C4-2B (cell line): Measurements from ENCODE around the gene ITGA2B.

Experiments used
- ZFX ChIP-seq: fragments of 450-650 bp; IDR thresholded peaks from 2 replicates; pipeline ENCODE4 v1.6.1; 2017
- TF ChIP-seq, protein P1 (sequence below): fragments of 450-650 bp; conservative IDR thresholded peaks from 2 replicates; pipeline ENCODE4 v1.5.1; 2017; ENCODE audit warnings: mild to moderate bottlenecking

GRCh38 chr17:44350733-44351226 is 38.7 kb downstream of the ITGA2B start:
- TF ChIP-seq, protein P1, sequence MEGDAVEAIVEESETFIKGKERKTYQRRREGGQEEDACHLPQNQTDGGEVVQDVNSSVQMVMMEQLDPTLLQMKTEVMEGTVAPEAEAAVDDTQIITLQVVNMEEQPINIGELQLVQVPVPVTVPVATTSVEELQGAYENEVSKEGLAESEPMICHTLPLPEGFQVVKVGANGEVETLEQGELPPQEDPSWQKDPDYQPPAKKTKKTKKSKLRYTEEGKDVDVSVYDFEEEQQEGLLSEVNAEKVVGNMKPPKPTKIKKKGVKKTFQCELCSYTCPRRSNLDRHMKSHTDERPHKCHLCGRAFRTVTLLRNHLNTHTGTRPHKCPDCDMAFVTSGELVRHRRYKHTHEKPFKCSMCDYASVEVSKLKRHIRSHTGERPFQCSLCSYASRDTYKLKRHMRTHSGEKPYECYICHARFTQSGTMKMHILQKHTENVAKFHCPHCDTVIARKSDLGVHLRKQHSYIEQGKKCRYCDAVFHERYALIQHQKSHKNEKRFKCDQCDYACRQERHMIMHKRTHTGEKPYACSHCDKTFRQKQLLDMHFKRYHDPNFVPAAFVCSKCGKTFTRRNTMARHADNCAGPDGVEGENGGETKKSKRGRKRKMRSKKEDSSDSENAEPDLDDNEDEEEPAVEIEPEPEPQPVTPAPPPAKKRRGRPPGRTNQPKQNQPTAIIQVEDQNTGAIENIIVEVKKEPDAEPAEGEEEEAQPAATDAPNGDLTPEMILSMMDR = peak; percentile 70
- TF ChIP-seq ZFX = no peak
